SK-N-SH (cell line): Measurements from ENCODE around the gene INAVA.

ENCODE experiments used
- CTCF ChIP-seq: fragments of 200-600 bp; sonication (generic); IDR thresholded peaks from 2 replicates; pipeline ENCODE4 v1.6.1; 2017; ENCODE audit warnings: antibody characterized with exemption, mild to moderate bottlenecking, moderate library complexity
- ELF1 ChIP-seq: IDR thresholded peaks from 2 replicates; pipeline ENCODE4 v1.4.0; 2012
- GABPA ChIP-seq: IDR thresholded peaks from 2 replicates; pipeline ENCODE4 v1.4.0; 2012; ENCODE audit warnings: low read depth, mild to moderate bottlenecking
- GATA2 ChIP-seq: sonication (generic); formaldehyde crosslinking; IDR thresholded peaks from 2 replicates; pipeline ENCODE4 v1.5.0; 2020; ENCODE audit warnings: mild to moderate bottlenecking, missing genetic modification reagents
- NFIC ChIP-seq: IDR thresholded peaks from 2 replicates; pipeline ENCODE4 v1.4.0; 2012; ENCODE audit warnings: borderline replicate concordance
- REST ChIP-seq: IDR thresholded peaks from 2 replicates; pipeline ENCODE4 v1.6.1; 2012; ENCODE audit warnings: mild to moderate bottlenecking, low read depth, low read length, moderate library complexity
- SIN3A ChIP-seq: IDR thresholded peaks from 2 replicates; pipeline ENCODE4 v1.6.1; 2012; ENCODE audit warnings: low read depth, mild to moderate bottlenecking, low read length, moderate library complexity, borderline replicate concordance
- TCF12 ChIP-seq: IDR thresholded peaks from 2 replicates; pipeline ENCODE4 v1.4.0; 2012
- USF1 ChIP-seq: IDR thresholded peaks from 2 replicates; pipeline ENCODE4 v1.4.0; 2012; ENCODE audit warnings: low read depth, borderline replicate concordance
- ZBTB33 ChIP-seq: IDR thresholded peaks from 2 replicates; pipeline ENCODE4 v1.4.0; 2012; ENCODE audit warnings: low read depth, borderline replicate concordance

- TF ChIP-seq CTCF, result no peak
- TF ChIP-seq SIN3A, result no peak
- TF ChIP-seq NFIC, result no peak
- TF ChIP-seq GABPA, result no peak
- no peak for TF ChIP-seq ELF1
- TF ChIP-seq GATA2 (CRISPR knock-in tag), result no peak
- no peak for TF ChIP-seq TCF12
- TF ChIP-seq REST, result no peak
- no peak for TF ChIP-seq ZBTB33
- TF ChIP-seq USF1, result no peak
Observed at GRCh38 chr1:200872446-200873115, 22.1 kb upstream of the INAVA start, which contains the start of gene GPR25.
